ENCODE data around the gene PGAP3. TPM values are rescaled to one million over a fixed set of nuclear protein-coding genes. Genes with fewer than 3 reads are reported as not detected.

The PGAP3 gene
- total and polyA plus RNA-seq, 3 experiments from 2014 or later: 11.8 to 22.4 (median 12.1) TPM

DNA sequence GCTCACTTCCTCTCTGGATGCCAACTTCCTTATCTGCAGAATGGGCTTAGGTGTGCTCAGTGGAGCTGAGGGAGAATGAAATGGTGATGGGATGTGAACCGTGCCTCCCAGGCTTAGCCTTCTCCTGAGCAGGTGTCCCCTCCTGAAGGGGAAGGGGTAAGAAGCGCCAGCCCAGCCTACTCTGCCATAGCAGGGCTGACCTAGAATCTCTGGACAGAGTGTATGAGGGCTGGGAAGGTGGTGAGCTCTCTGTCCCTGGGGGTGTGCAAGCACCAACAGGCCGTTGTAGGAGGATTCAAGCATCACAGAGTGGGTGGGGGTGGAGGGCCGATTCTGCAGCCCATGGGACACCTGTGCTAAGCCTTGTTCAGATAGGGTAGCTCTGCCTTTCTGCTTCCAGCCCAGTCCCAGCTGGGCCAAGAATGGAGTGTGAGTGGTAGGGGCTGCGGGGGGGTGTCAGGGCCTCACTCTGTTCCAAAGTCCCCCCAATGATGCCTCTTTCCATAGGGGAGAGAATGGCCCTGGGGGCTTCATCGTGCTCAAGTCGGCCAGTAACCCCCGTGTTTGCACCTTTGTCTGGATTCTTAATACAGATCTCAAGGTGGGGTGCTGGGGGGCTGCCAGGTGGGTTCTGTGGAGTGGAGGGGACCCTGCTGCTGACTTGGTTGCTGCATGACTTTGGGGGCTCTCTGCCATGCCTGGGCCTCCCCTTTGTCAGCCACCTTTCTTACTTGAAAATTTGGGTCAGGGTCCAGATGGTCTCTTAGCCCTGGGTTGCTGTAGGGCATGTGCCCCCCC is 25.9 kb downstream of the PGAP3 start:
- POLR2A ChIA-PET: no interaction called here
- H3K27me3 ChIP-seq (ENCODE audit: insufficient read depth, low read length, poor library complexity, severe bottlenecking): no peaks in the 10 kb centered on the region
- peaks cover 21% of the 10 kb centered on the region for H3K36me3 ChIP-seq (ENCODE audit: insufficient read depth, low read length)
- no peak overlapping the region for H3K4me3 Mint-ChIP-seq
- peaks cover 16% of the 10 kb centered on the region for H3K4me1 ChIP-seq (ENCODE audit: insufficient read depth, low read length)
- H3K9me3 ChIP-seq (ENCODE audit: low read length): no peaks in the 10 kb centered on the region
- H3K27me3 Mint-ChIP-seq: peaks cover 2 to 9% of the 10 kb centered on the region in 2 donors
- H3K4me3 ChIP-seq (ENCODE audit: low read length): no peak overlapping the region
- H3K27ac ChIP-seq (ENCODE audit: low read depth, low read length): no peak overlapping the region
- peaks cover 0 to 53% (median 4%) of the 10 kb centered on the region in 3 donors for H3K36me3 Mint-ChIP-seq
- peak overlapping the region in 2 of 8 donors; percentile 17 to 37 for H3K27ac Mint-ChIP-seq
- H3K4me1 Mint-ChIP-seq: peaks cover 0 to 1% (median 0%) of the 10 kb centered on the region in 3 donors
- no peak for DNase-seq
- no peaks in the 10 kb centered on the region for H3K9me3 Mint-ChIP-seq
- CTCF ChIA-PET: no interaction called here

DNA sequence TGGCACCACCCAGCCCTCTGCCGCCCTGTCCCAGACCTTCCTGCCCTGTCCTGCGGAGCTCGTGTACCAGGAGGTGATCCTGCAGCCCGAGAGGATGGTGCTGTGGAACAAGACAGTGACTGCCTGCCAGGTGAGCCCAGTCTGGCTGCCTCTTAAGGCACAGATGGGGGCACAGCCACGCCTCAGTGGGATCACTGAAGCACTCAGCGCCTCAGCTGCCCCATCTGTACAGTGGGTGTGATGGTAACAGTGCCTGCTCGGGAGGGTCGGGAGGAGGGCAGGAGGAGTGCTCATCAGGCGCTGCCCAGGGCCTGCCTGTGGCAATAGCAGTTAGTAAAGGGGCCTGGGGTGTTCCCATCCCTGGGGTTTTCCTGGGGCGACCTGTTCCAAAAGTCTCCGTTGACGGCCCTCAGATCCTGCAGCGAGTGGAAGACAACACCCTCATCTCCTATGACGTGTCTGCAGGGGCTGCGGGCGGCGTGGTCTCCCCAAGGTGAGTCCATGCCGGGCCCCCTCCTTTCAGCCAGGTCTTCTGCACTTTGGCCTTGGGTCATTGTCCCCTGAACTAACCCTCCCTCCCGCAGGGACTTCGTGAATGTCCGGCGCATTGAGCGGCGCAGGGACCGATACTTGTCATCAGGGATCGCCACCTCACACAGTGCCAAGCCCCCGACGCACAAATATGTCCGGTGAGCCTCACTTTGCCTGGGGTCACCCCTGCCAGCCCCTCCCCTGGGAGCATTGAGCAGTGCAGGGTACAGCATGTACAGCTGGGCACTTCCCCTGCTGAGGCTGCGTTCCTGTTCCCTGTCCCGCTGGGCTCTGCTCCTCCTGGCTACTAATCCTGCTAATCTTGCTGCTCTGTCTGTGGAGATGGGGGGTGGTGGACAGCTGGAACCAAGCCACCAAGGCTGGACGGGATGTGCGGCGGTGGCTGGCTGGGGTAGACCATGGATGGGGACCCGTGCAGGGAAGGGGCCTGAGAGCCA is 27.2 kb downstream of the PGAP3 start:
- Histone ChIP-seq H3K27me3 (ENCODE audit: insufficient read depth, low read length, poor library complexity, severe bottlenecking) (no peaks in the 10 kb centered on the region), H3K36me3 (ENCODE audit: insufficient read depth, low read length) (peaks cover 21% of the 10 kb centered on the region), H3K27ac (ENCODE audit: low read depth, low read length) (no peak overlapping the region), H3K4me1 (ENCODE audit: insufficient read depth, low read length) (peaks cover 16% of the 10 kb centered on the region), H3K4me3 (ENCODE audit: low read length) (no peak overlapping the region), H3K9me3 (ENCODE audit: low read length) (no peaks in the 10 kb centered on the region)
- POLR2A ChIA-PET: no interaction called here
- Mint-ChIP-seq H3K4me3 (no peak overlapping the region), H3K4me1 (peaks cover under 1% of the 10 kb centered on the region in 3 donors), H3K27ac (peak overlapping the region in 3 of 8 donors; percentile 17 to 37 (median 29)), H3K9me3 (no peaks in the 10 kb centered on the region), H3K36me3 (peaks cover 0 to 57% (median 4%) of the 10 kb centered on the region in 3 donors), H3K27me3 (peaks cover 1 to 2% of the 10 kb centered on the region in 2 donors)
- DNase-seq: no peak
- CTCF ChIA-PET: no interaction called here

DNA sequence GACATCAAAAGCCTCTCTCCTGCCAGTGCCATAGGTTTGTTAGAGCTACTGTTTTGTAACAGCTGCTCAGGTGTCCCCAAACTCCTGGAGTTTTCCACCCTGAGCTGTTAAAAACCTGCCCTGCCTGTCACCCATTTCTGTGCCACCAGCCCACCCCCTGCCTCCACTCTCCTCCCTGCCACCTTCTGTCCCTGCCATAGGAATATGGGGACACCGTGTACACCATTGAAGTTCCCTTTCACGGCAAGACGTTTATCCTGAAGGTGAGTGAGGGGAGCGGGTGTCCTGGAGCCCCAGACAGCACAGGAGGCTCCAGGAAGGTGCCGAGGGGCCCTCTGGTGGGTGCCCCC is 27.9 kb downstream of the PGAP3 start:
- no peak overlapping the region for H3K4me3 ChIP-seq (ENCODE audit: low read length)
- H3K27ac ChIP-seq (ENCODE audit: low read depth, low read length): no peak overlapping the region
- H3K27me3 ChIP-seq (ENCODE audit: insufficient read depth, low read length, poor library complexity, severe bottlenecking): no peaks in the 10 kb centered on the region
- Mint-ChIP-seq H3K27me3 (peaks cover 0 to 1% of the 10 kb centered on the region in 2 donors), H3K9me3 (no peaks in the 10 kb centered on the region), H3K27ac (no peak overlapping the region), H3K4me1 (peaks cover 5 to 7% (median 6%) of the 10 kb centered on the region in 3 donors), H3K36me3 (peaks cover 0 to 64% (median 4%) of the 10 kb centered on the region in 3 donors), H3K4me3 (peak overlapping the region in 1 of 7 donors; percentile 19)
- H3K4me1 ChIP-seq (ENCODE audit: insufficient read depth, low read length): peaks cover 16% of the 10 kb centered on the region
- peaks cover 21% of the 10 kb centered on the region for H3K36me3 ChIP-seq (ENCODE audit: insufficient read depth, low read length)
- DNase-seq: no peak
- POLR2A ChIA-PET: no interaction called here
- CTCF ChIA-PET: interaction anchor here (0.8 kb wide), 1 partner anchor 38 kb away, joined by 3 read pairs; no protein-coding TSS in a partner anchor
- H3K9me3 ChIP-seq (ENCODE audit: low read length): no peaks in the 10 kb centered on the region

GRCh38 chr17:39659279-39660010 is 28.4 kb downstream of the PGAP3 start:
- DNase-seq: peak in 1 of 5 donors; percentile 45
- no peaks in the 10 kb centered on the region for H3K27me3 ChIP-seq (ENCODE audit: insufficient read depth, low read length, poor library complexity, severe bottlenecking)
- peaks cover 21% of the 10 kb centered on the region for H3K36me3 ChIP-seq (ENCODE audit: insufficient read depth, low read length)
- no peaks in the 10 kb centered on the region for H3K9me3 ChIP-seq (ENCODE audit: low read length)
- Mint-ChIP-seq H3K9me3 (no peaks in the 10 kb centered on the region), H3K4me3 (peak overlapping the region in 1 of 7 donors; percentile 19), H3K27ac (peak overlapping the region in 1 of 8 donors; percentile 71), H3K27me3 (peaks cover 0 to 1% of the 10 kb centered on the region in 2 donors), H3K36me3 (peaks cover 0 to 69% (median 9%) of the 10 kb centered on the region in 3 donors), H3K4me1 (peaks cover 6 to 11% (median 7%) of the 10 kb centered on the region in 3 donors)
- ChIA-PET POLR2A (no interaction called here), CTCF (interaction anchor here (0.8 kb wide), 1 partner anchor 38 kb away, joined by 3 read pairs; no protein-coding TSS in a partner anchor)
- H3K4me3 ChIP-seq (ENCODE audit: low read length): no peak overlapping the region
- no peak overlapping the region for H3K27ac ChIP-seq (ENCODE audit: low read depth, low read length)
- H3K4me1 ChIP-seq (ENCODE audit: insufficient read depth, low read length): peaks cover 22% of the 10 kb centered on the region

GRCh38 chr17:39658760-39659159 is 29.1 kb downstream of the PGAP3 start:
- Mint-ChIP-seq H3K4me3 (no peak overlapping the region), H3K27me3 (peaks cover 0 to 1% of the 10 kb centered on the region in 2 donors), H3K4me1 (peaks cover 9 to 15% (median 10%) of the 10 kb centered on the region in 3 donors), H3K36me3 (peaks cover 0 to 72% (median 12%) of the 10 kb centered on the region in 3 donors), H3K27ac (peak overlapping the region in 1 of 8 donors; percentile 63), H3K9me3 (no peaks in the 10 kb centered on the region)
- ChIA-PET POLR2A (interaction anchor here (0.9 kb wide), 1 partner anchor 25 kb away, joined by 3 read pairs; no protein-coding TSS in a partner anchor), CTCF (no interaction called here)
- H3K27ac ChIP-seq (ENCODE audit: low read depth, low read length): no peak overlapping the region
- no peak for DNase-seq
- H3K9me3 ChIP-seq (ENCODE audit: low read length): no peaks in the 10 kb centered on the region
- H3K36me3 ChIP-seq (ENCODE audit: insufficient read depth, low read length): peaks cover 24% of the 10 kb centered on the region
- H3K27me3 ChIP-seq (ENCODE audit: insufficient read depth, low read length, poor library complexity, severe bottlenecking): no peaks in the 10 kb centered on the region
- peaks cover 28% of the 10 kb centered on the region for H3K4me1 ChIP-seq (ENCODE audit: insufficient read depth, low read length)
- H3K4me3 ChIP-seq (ENCODE audit: low read length): no peak overlapping the region

DNA sequence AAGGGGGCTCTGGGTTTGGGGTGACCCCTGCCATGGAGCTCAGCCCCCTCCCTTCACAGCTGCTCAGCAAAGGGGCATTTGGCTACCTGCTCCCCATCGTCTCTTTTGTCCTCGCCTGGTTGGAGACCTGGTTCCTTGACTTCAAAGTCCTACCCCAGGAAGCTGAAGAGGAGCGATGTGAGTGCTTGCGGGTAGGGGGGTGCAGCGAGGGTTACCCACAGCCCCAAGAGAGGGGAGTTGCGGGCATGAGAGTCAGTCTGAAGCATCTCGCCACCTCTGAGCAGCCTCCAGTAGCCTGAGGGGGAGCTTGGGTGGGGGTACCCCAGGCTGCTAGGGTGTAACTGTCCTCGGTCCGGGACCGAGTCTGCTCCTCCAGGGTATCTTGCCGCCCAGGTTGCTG is 29.5 kb downstream of the PGAP3 start:
- peaks cover 33% of the 10 kb centered on the region for H3K4me1 ChIP-seq (ENCODE audit: insufficient read depth, low read length)
- H3K36me3 Mint-ChIP-seq: peaks cover 0 to 74% (median 14%) of the 10 kb centered on the region in 3 donors
- H3K9me3 Mint-ChIP-seq: no peaks in the 10 kb centered on the region
- H3K9me3 ChIP-seq (ENCODE audit: low read length): no peaks in the 10 kb centered on the region
- H3K27ac Mint-ChIP-seq: no peak overlapping the region
- POLR2A ChIA-PET: interaction anchor here (0.6 to 0.9 kb wide), 2 partner anchors 26 to 515 kb away, joined by 3 read pairs; no protein-coding TSS in a partner anchor
- peaks cover 24% of the 10 kb centered on the region for H3K36me3 ChIP-seq (ENCODE audit: insufficient read depth, low read length)
- H3K4me3 ChIP-seq (ENCODE audit: low read length): no peak overlapping the region
- no peaks in the 10 kb centered on the region for H3K27me3 ChIP-seq (ENCODE audit: insufficient read depth, low read length, poor library complexity, severe bottlenecking)
- H3K4me3 Mint-ChIP-seq: no peak overlapping the region
- no peak overlapping the region for H3K27ac ChIP-seq (ENCODE audit: low read depth, low read length)
- peak in 1 of 5 donors; percentile 57 for DNase-seq
- CTCF ChIA-PET: no interaction called here
- peaks cover 11 to 19% (median 13%) of the 10 kb centered on the region in 3 donors for H3K4me1 Mint-ChIP-seq
- H3K27me3 Mint-ChIP-seq: peaks cover 0 to 1% of the 10 kb centered on the region in 2 donors

DNA sequence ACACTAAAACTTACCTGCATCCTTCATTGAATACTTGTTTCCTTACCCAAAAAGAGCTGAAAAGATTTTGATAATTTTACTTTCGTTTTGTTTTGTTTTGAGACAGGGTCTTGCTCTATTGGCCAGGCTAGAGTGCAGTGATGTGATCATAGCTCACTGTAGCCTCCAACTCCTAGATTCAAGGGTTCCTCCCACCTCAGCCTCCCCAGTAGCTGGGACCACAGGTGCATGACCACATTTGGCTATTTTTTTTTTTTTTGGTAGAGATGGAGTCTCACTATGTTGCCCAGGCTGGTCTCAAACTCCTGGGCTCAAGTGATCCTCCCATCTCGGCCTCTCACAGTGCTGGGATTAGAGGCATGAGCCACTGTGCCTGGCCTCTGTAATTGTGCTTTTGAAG is 32.8 kb downstream of the PGAP3 start:
- Mint-ChIP-seq H3K27ac (peak overlapping the region in 3 of 8 donors; percentile 62 to 84 (median 64)), H3K27me3 (peaks cover 0 to 1% of the 10 kb centered on the region in 2 donors), H3K4me1 (peaks cover 30 to 48% (median 36%) of the 10 kb centered on the region in 3 donors), H3K36me3 (peaks cover 0 to 58% (median 10%) of the 10 kb centered on the region in 3 donors), H3K9me3 (peaks cover 0 to 2% (median 0%) of the 10 kb centered on the region in 5 donors), H3K4me3 (no peak overlapping the region)
- Histone ChIP-seq H3K27ac (ENCODE audit: low read depth, low read length) (no peak overlapping the region), H3K36me3 (ENCODE audit: insufficient read depth, low read length) (peaks cover 7% of the 10 kb centered on the region), H3K4me1 (ENCODE audit: insufficient read depth, low read length) (peaks cover 35% of the 10 kb centered on the region), H3K9me3 (ENCODE audit: low read length) (no peaks in the 10 kb centered on the region), H3K4me3 (ENCODE audit: low read length) (no peak overlapping the region), H3K27me3 (ENCODE audit: insufficient read depth, low read length, poor library complexity, severe bottlenecking) (no peaks in the 10 kb centered on the region)
- DNase-seq: no peak
- CTCF ChIA-PET: interaction anchor here (0.8 to 5.9 kb wide), 12 partner anchors 9 to 539 kb away, joined by 3 to 60 read pairs (median 10); partner anchors contain the start of genes PGAP3, PNMT, STARD3 and TCAP
- POLR2A ChIA-PET: no interaction called here

Measured in CD8-positive, alpha-beta memory T cell (primary cell).